ENCODE data around the gene HDAC1.

Gene HDAC1

DNA sequence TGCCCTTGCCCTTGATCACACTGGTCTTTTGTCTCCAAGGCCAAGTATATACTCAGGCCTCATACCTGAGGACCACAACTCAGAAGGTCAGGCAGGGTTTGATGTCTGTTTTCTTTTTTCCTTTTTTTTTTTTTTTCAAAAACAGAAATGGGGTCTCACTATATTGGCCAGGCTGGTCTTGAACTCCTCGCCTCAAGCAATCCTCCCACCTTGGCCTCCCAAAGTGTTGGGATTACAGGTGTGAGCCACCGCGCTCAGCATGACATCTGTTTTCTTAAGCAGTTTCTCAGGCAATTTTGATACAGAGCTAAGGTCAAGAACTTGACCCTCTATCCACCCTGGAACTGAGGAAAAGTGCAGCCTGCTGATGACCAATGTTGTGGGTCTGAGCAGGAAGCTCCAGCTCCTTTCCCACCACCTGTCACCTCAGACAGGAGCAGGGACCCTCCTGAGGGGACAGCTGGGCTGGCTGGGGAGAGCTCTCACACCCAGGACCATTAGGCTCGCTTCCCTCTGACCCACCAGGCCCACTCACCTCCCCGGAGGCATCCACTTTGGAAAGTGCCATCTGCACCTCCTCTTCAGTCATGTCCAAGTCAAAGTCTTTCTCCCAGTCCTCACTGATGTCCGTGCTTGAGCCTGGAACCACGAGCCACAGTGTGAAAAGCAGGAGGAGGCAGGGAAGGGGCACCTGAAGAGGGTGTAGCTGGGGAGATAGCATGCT is 76.2 kb downstream of the HDAC1 start:
- Histone ChIP-seq H3K9ac (ENCODE audit: low read length) (no peak overlapping the region), H3K23ac (ENCODE audit: low read length) (no peak overlapping the region), H3K4me1 (ENCODE audit: control insufficient read depth, low read depth, low read length) (no peaks in the 10 kb centered on the region), H3K79me1 (ENCODE audit: low read length) (no peaks in the 10 kb centered on the region), H2AK5ac (ENCODE audit: low read length) (no peak overlapping the region), H4K5ac (ENCODE audit: low read length) (no peak overlapping the region), H3K79me2 (ENCODE audit: control insufficient read depth, insufficient read depth, low read length) (no peaks in the 10 kb centered on the region), H2BK5ac (ENCODE audit: low read length) (no peak overlapping the region), H3K56ac (ENCODE audit: low read length) (no peak overlapping the region), H3K4me3 (ENCODE audit: low read length) (no peak overlapping the region), H3K4ac (ENCODE audit: low read depth, low read length) (no peak overlapping the region), H3K27me3 (ENCODE audit: insufficient read depth, low read length, poor library complexity) (no peaks in the 10 kb centered on the region), H2BK120ac (ENCODE audit: low read depth, low read length) (no peak overlapping the region), H3K27ac (ENCODE audit: low read depth, low read length) (no peak overlapping the region), H3K36me3 (ENCODE audit: control insufficient read depth, insufficient read depth, low read length) (peaks cover 23% of the 10 kb centered on the region), H4K8ac (ENCODE audit: low read depth, low read length) (no peak overlapping the region), H3K18ac (ENCODE audit: low read length) (no peak overlapping the region), H3K4me2 (ENCODE audit: low read length) (no peak overlapping the region), H2BK15ac (replicated peaks; ENCODE audit: low read depth) (no peak overlapping the region)
- DNase-seq = no peak
- WGBS (ENCODE audit: extremely low coverage, insufficient coverage, low lambda C conversion rate) = no CpG with 5 or more reads among the region's 7 CpGs

GRCh38 chr1:32372149-32372756 is 80.4 kb downstream of the HDAC1 start:
- WGBS (ENCODE audit: extremely low coverage, insufficient coverage, low lambda C conversion rate) = no CpG with 5 or more reads among the region's 5 CpGs
- Histone ChIP-seq H2BK5ac (ENCODE audit: low read length) (no peak overlapping the region), H3K36me3 (ENCODE audit: control insufficient read depth, insufficient read depth, low read length) (peaks cover 23% of the 10 kb centered on the region), H3K4me3 (ENCODE audit: low read length) (no peak overlapping the region), H3K4me1 (ENCODE audit: control insufficient read depth, low read depth, low read length) (no peaks in the 10 kb centered on the region), H2BK15ac (replicated peaks; ENCODE audit: low read depth) (no peak overlapping the region), H2AK5ac (ENCODE audit: low read length) (no peak overlapping the region), H3K79me2 (ENCODE audit: control insufficient read depth, insufficient read depth, low read length) (no peaks in the 10 kb centered on the region), H3K27me3 (ENCODE audit: insufficient read depth, low read length, poor library complexity) (no peaks in the 10 kb centered on the region), H3K56ac (ENCODE audit: low read length) (no peak overlapping the region), H3K23ac (ENCODE audit: low read length) (no peak overlapping the region), H2BK120ac (ENCODE audit: low read depth, low read length) (no peak overlapping the region), H3K4me2 (ENCODE audit: low read length) (no peak overlapping the region), H3K27ac (ENCODE audit: low read depth, low read length) (no peak overlapping the region), H4K5ac (ENCODE audit: low read length) (no peak overlapping the region), H3K79me1 (ENCODE audit: low read length) (no peaks in the 10 kb centered on the region), H3K4ac (ENCODE audit: low read depth, low read length) (no peak overlapping the region), H3K9ac (ENCODE audit: low read length) (no peak overlapping the region), H3K18ac (ENCODE audit: low read length) (no peak overlapping the region), H4K8ac (ENCODE audit: low read depth, low read length) (no peak overlapping the region)
- DNase-seq = no peak

DNA sequence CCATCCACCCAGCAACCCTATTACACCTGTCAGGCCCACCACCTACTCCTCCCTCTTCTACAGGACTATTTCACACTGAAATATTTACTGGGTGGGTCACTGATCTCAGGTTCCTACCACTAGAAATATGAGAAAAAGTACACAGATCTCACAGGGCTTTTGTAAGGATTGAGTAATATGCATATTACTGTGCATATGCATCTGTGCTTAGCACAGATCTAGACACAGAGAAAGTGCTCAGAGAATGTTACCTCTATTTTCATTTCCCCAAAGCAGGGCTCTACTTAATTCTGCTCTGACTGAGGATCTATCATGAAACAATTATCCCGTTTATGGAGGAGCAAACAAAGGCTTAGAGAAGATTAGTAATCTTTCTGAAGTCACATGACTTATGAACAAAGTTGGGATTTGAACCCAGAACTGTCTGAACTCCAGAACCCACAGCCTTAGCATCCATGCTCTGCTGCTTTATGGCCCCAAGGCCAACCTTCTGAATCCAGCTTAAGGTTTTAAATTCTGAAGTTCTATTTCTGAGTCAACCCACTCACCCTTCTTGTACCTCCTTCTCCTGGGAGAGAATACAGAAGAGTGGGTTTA is 82.2 kb downstream of the HDAC1 start:
- Histone ChIP-seq H3K36me3 (ENCODE audit: control insufficient read depth, insufficient read depth, low read length) (peaks cover 26% of the 10 kb centered on the region), H2AK5ac (ENCODE audit: low read length) (no peak overlapping the region), H3K4me2 (ENCODE audit: low read length) (no peak overlapping the region), H3K4me1 (ENCODE audit: control insufficient read depth, low read depth, low read length) (no peaks in the 10 kb centered on the region), H3K4me3 (ENCODE audit: low read length) (no peak overlapping the region), H3K23ac (ENCODE audit: low read length) (no peak overlapping the region), H3K27me3 (ENCODE audit: insufficient read depth, low read length, poor library complexity) (no peaks in the 10 kb centered on the region), H2BK15ac (replicated peaks; ENCODE audit: low read depth) (no peak overlapping the region), H3K79me1 (ENCODE audit: low read length) (no peaks in the 10 kb centered on the region), H3K56ac (ENCODE audit: low read length) (no peak overlapping the region), H2BK120ac (ENCODE audit: low read depth, low read length) (no peak overlapping the region), H4K5ac (ENCODE audit: low read length) (no peak overlapping the region), H4K8ac (ENCODE audit: low read depth, low read length) (no peak overlapping the region), H3K18ac (ENCODE audit: low read length) (no peak overlapping the region), H3K79me2 (ENCODE audit: control insufficient read depth, insufficient read depth, low read length) (no peaks in the 10 kb centered on the region), H2BK5ac (ENCODE audit: low read length) (no peak overlapping the region), H3K4ac (ENCODE audit: low read depth, low read length) (no peak overlapping the region), H3K9ac (ENCODE audit: low read length) (no peak overlapping the region), H3K27ac (ENCODE audit: low read depth, low read length) (no peak overlapping the region)
- no peak for DNase-seq
- no CpG with 5 or more reads among the region's 1 CpG for WGBS (ENCODE audit: extremely low coverage, insufficient coverage, low lambda C conversion rate)

GRCh38 chr1:32376199-32376598 is 84.3 kb downstream of the HDAC1 start:
- Histone ChIP-seq H3K23ac (ENCODE audit: low read length) (no peak overlapping the region), H3K27ac (ENCODE audit: low read depth, low read length) (no peak overlapping the region), H3K9ac (ENCODE audit: low read length) (no peak overlapping the region), H3K4ac (ENCODE audit: low read depth, low read length) (no peak overlapping the region), H3K4me3 (ENCODE audit: low read length) (no peak overlapping the region), H2BK120ac (ENCODE audit: low read depth, low read length) (no peak overlapping the region), H3K79me1 (ENCODE audit: low read length) (no peaks in the 10 kb centered on the region), H2BK5ac (ENCODE audit: low read length) (no peak overlapping the region), H3K56ac (ENCODE audit: low read length) (no peak overlapping the region), H3K18ac (ENCODE audit: low read length) (no peak overlapping the region), H4K8ac (ENCODE audit: low read depth, low read length) (no peak overlapping the region), H3K79me2 (ENCODE audit: control insufficient read depth, insufficient read depth, low read length) (no peaks in the 10 kb centered on the region), H2BK15ac (replicated peaks; ENCODE audit: low read depth) (no peak overlapping the region), H2AK5ac (ENCODE audit: low read length) (no peak overlapping the region), H3K4me2 (ENCODE audit: low read length) (no peak overlapping the region), H3K36me3 (ENCODE audit: control insufficient read depth, insufficient read depth, low read length) (peaks cover 32% of the 10 kb centered on the region), H3K4me1 (ENCODE audit: control insufficient read depth, low read depth, low read length) (no peaks in the 10 kb centered on the region), H4K5ac (ENCODE audit: low read length) (no peak overlapping the region), H3K27me3 (ENCODE audit: insufficient read depth, low read length, poor library complexity) (no peaks in the 10 kb centered on the region)
- no CpG with 5 or more reads among the region's 11 CpGs for WGBS (ENCODE audit: extremely low coverage, insufficient coverage, low lambda C conversion rate)
- no peak for DNase-seq

DNA sequence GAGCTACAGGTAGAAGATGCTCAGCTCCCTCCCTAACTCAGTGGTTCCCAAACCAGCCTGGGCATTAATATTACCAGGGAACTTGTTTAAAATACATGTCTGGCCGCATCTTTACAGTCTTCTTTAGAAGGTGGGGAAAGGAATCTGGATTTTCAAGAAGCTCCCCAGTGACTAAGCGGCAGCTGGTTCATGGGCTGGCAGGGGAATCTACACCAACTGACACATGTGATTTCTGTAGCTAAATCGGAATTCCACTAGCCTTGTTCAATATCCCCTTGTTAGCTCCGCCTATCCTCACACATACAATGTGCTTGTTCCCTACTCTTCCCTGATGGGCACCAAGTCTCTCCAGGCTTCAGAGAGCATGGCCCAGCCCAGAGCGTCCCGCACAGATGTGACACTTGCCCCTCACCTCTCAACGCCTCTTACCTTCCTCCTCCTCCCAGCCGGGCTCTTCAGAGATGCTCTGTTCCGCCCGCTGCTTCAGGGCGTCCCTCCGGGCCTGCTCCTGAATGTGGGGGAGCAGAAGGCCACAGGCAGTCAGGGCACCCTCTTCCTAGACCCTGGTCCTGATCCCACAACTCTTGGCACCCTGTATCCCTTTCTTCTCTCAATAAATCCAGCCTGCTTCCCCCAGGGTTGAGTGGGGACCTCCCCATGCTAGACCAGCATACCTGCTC is 85.8 kb downstream of the HDAC1 start:
- Histone ChIP-seq H3K27ac (ENCODE audit: low read depth, low read length) (no peak overlapping the region), H3K27me3 (ENCODE audit: insufficient read depth, low read length, poor library complexity) (no peaks in the 10 kb centered on the region), H3K23ac (ENCODE audit: low read length) (no peak overlapping the region), H3K18ac (ENCODE audit: low read length) (no peak overlapping the region), H2BK15ac (replicated peaks; ENCODE audit: low read depth) (no peak overlapping the region), H3K4me3 (ENCODE audit: low read length) (no peak overlapping the region), H3K79me2 (ENCODE audit: control insufficient read depth, insufficient read depth, low read length) (no peaks in the 10 kb centered on the region), H4K5ac (ENCODE audit: low read length) (no peak overlapping the region), H3K4me1 (ENCODE audit: control insufficient read depth, low read depth, low read length) (no peaks in the 10 kb centered on the region), H4K8ac (ENCODE audit: low read depth, low read length) (no peak overlapping the region), H3K4me2 (ENCODE audit: low read length) (no peak overlapping the region), H2BK5ac (ENCODE audit: low read length) (no peak overlapping the region), H3K56ac (ENCODE audit: low read length) (no peak overlapping the region), H2AK5ac (ENCODE audit: low read length) (no peak overlapping the region), H3K4ac (ENCODE audit: low read depth, low read length) (no peak overlapping the region), H3K79me1 (ENCODE audit: low read length) (no peaks in the 10 kb centered on the region), H3K36me3 (ENCODE audit: control insufficient read depth, insufficient read depth, low read length) (peaks cover 32% of the 10 kb centered on the region), H2BK120ac (ENCODE audit: low read depth, low read length) (no peak overlapping the region), H3K9ac (ENCODE audit: low read length) (no peak overlapping the region)
- no peak for DNase-seq
- WGBS (ENCODE audit: extremely low coverage, insufficient coverage, low lambda C conversion rate) = no CpG with 5 or more reads among the region's 12 CpGs
